WTC11 (cell line): ENCODE results near the gene LAIR2.

Experiments used
- ATF1 ChIP-seq: sonication (generic); formaldehyde crosslinking; IDR thresholded peaks from 2 replicates; pipeline ENCODE4 v1.8.1; 2023; ENCODE audit warnings: mild to moderate bottlenecking, moderate library complexity, missing genetic modification reagents
- ATF3 ChIP-seq: sonication (generic); formaldehyde crosslinking; conservative IDR thresholded peaks from 2 replicates; pipeline ENCODE4 v1.8.1; 2022; ENCODE audit warnings: mild to moderate bottlenecking, missing genetic modification reagents
- CTCF ChIP-seq: fragments of 200-600 bp; IDR thresholded peaks from 2 replicates; pipeline ENCODE4 v1.8.0; 2022; ENCODE audit warnings: antibody characterized with exemption
- FOXP4 ChIP-seq: sonication (generic); formaldehyde crosslinking; IDR thresholded peaks from 2 replicates; pipeline ENCODE4 v1.8.0; 2022; ENCODE audit warnings: mild to moderate bottlenecking, missing genetic modification reagents
- JUN ChIP-seq: sonication (generic); formaldehyde crosslinking; IDR thresholded peaks from 2 replicates; pipeline ENCODE4 v1.8.0; 2023; ENCODE audit warnings: mild to moderate bottlenecking, missing genetic modification reagents
- MAX ChIP-seq: sonication (generic); formaldehyde crosslinking; IDR thresholded peaks from 2 replicates; pipeline ENCODE4 v1.8.0; 2022; ENCODE audit warnings: mild to moderate bottlenecking, missing genetic modification reagents
- SMAD4 ChIP-seq: sonication (generic); formaldehyde crosslinking; IDR thresholded peaks from 2 replicates; pipeline ENCODE4 v1.8.0; 2022; ENCODE audit warnings: mild to moderate bottlenecking, missing genetic modification reagents
- ZBTB21 ChIP-seq: sonication (generic); formaldehyde crosslinking; IDR thresholded peaks from 2 replicates; pipeline ENCODE4 v1.8.1; 2023; ENCODE audit warnings: mild to moderate bottlenecking, missing genetic modification reagents, borderline replicate concordance
- ZNF232 ChIP-seq: sonication (generic); formaldehyde crosslinking; IDR thresholded peaks from 2 replicates; pipeline ENCODE4 v1.8.0; 2022; ENCODE audit warnings: mild to moderate bottlenecking, missing genetic modification reagents

GRCh38 chr19:54481326-54481930 lies 21.2 kb upstream of the LAIR2 start:
- TF ChIP-seq ZBTB21 (CRISPR knock-in tag), result no peak
- TF ChIP-seq SMAD4 (CRISPR knock-in tag), result no peak
- no peak for TF ChIP-seq ATF1 (CRISPR knock-in tag)
- TF ChIP-seq JUN, result no peak
- TF ChIP-seq CTCF, result peak; percentile 55; the same call in 1 of the 2 replicates
- TF ChIP-seq ZNF232 (CRISPR knock-in tag), result no peak
- no peak for TF ChIP-seq MAX (CRISPR knock-in tag)
- TF ChIP-seq FOXP4 (CRISPR knock-in tag), result no peak
- no peak for TF ChIP-seq ATF3
